NK-92 treated with Interleukin-12 subunit alpha and Interleukin-12 subunit beta, amount 100 ng/mL, for 24 hours (cell line): ENCODE measurements around the gene TFF3.
"Not testable (repeated sequence)": the region's sequence is repeated elsewhere in the genome, so short reads cannot be mapped to it uniquely, and the experiment has no call there.

ENCODE experiments used
- DNase-seq: peaks from one replicate; lab custom pipeline; 2025; lab: John Stamatoyannopoulos, UW

Gene TFF3

DNA sequence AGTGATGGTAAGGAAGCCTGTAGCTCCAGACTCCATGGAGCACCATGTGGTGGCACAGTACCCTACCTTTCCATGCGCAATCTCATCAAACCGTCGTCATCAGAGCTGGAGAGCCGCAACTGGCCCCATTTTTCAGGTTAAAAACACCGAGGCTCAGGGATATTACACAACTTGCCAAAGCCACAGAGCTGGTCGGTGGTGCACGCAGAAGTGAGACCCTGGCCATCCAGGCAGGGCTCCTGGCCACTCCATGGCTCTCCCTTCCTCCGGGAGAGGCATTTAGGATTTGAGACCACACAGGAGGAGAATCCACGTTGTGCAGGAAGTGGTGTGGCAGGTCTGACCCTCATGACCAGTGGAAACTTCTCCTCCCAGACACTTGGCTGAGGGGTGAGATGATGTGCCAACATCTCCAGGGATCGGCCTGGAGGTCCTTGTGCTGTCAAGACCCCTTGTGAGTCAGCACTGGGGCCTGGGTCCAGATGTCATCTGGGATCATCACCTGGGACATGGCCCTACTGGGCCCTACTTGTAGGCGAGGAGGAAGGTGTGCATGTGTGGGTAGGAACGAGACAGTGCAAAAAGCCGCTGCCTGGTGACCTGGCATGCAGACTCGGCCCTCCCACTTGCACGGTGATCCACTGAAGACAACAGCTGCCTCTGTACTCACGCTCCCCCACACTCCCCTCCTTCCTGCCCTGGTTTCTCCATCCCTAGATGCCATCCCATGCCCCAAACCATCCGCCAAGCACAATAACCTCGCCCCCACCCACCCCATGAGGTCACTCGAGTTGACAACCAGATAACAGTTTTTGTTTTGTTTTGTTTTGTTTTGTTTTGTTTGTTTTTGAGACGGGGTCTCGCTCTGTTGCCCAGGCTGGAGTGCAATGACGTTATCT, 10.4 kb downstream of the TFF3 start:
- no peak for DNase-seq

DNA sequence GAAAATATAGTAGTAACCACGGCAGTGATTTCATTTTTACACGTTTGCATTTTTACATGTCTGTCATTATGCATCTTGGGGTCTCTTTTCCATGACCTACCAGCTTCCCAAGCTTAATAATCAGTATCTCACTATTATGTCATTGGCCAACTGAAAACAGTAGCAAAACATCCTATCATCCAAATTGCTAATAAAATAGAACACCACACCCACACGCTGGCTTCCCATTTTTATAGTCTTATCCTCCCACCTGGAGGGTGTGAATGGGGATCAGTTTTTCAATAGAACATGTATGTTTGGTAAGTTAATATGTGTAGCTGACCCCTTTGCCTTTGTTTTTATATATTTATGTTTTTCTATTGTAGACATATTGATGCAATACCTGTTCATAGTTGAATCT, 11.8 kb downstream of the TFF3 start:
- DNase-seq = no peak

DNA sequence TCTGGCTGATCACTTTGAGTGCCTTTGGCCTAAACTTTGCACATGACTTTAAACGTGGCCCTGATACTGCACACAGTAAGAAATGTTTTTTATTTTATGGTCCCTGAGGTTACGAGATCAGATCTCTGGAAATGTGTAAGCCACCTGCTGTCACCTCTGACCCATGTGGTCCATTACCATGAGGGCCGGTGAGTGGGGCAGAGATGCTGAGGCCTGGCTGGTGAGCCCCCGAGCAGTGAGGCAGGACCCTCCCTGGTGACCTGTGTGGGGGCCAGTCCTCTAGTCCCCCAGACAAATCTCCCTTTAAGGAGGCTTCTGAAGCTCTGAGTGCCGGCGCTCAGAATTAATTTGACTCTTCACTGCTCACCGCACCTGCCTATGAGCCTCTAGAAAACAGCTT, 12.4 kb downstream of the TFF3 start:
- DNase-seq = no peak

DNA sequence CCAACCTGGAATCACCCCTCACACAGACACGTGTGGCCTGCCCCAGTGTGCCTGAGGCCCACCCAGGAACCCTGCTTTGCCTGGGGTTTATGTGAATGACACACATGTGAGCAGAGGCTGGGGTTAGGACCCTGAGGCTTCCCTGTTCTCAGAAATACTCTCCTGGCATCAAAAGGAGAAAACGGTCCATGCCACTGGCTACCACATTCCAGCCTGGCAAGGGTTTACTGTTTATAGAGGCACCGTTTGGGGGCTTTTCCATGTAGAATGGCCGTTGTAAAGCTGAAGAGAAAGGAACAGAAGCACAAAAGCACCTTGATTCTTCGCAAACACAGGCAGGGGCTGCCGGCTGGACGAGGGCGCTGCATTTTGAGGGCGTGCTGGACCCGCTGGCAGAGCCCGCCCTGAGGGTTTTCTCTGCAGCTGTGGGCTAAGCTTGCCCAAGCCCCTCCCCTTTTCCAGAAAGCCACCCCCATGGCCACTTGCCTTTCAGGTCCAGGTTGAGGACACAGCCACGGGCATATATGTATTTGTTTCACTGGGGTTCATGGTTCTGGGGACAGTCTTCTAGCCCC, 13.0 kb downstream of the TFF3 start:
- no peak for DNase-seq

DNA sequence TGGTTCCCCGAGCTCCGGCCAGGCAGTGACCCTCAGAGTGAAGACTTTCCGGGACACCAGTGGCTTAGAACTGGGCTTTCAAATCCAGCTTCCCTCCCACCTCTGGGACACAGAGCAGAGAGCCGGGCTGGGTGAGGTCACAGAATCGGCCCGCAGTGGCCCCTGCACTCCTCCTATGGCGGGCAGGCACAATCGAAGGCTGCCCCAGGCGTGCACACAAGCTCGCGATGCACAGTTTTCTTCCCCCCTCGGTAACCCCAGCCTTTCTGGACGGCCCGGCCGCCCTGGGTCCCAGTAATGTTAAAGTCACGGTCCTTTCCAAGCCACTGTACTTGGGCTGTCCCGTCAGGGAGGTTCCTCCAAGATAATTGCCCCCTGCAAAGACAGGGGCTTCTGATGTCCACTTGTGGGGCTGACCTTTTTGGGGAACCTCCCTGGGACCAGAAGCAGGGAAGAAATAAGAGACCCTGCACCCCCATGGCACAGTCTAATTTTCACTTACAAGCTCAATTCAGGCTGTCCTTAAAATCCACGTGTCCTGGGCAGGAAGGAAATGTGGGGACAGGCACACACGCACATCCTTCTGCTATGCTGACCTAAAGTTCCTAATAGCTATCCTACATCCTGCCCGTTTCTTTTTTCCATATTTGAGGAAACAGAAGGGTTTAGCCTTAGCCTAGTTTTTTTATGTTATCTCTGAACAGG, 13.7 kb downstream of the TFF3 start:
- DNase-seq = no peak

DNA sequence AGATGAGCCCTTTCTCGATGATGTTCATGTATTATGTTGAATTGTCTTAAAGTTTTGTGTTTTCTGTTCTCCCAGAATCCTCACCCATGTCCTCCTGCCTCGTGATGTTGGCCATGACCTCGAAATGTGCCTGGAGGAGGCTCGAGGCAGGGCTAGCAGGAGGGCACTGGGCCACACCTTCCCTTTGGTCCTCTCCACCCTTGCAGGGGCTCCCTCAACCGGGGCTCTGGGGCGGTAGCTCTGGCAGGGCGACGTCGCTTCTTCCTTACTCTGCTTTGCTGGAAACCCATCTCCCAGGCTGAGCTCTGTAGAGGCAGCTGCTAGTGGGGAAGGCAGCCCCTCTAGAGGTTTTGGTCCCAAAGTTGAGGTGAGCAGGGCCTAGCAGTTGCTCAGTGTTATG, 14.3 kb downstream of the TFF3 start:
- DNase-seq = no peak

DNA sequence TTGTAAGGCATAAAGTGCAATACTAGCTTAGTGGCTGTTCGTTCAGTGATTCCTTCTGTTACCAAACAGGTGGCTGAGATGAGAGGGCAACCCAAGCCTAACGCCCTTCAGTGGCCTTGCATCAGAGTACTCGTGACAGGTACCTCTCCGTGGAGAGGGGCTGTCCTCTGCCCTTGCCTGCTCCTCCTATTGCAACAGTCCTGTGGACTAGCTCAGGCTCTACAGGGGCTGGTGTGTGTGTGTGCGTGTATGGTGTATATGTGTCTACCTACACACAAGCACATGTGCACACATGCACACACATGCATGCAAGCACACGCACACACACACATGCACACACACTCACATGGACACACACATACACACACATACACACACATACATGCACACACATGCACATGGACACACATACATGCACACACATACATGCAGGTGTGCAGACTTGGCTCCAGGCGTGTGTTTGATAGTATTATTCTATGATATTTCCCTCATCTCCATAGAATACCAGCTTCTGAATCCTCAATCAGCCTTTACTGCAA, 15.1 kb downstream of the TFF3 start:
- DNase-seq = no peak

DNA sequence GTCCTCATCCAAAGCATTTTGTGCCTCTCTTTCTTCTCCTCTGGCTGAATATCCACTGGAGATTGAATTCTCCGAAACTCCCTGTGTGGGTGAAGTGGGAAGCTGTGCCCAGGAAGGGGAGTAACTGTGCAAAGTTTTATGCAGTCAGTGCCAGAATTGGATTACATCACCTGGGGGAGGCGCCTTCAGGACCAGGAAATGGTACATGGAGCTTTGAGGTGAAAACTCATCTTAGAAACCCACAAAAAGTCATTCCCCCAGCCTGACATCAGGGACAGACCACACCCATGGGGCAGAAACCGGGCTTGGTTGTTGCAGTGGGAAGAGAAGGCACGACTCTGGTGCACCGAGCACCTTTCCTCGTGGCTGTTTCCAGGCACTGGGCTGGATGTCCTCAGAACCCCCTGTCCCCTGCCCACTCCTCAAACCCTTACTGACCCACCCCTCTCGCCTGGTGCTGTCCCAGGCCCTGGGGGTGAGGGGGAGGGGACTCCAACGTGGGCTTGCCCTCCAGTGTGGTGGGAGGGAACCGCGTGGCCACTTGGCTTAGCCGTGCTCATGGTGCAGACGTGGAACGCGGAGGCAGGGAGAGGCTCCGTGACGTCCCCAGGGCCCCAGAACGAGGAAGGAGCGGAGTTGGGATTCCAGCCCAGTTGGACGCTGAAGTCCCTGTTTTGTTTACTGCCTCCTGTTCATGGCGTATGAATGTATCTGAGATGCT, 15.7 kb downstream of the TFF3 start:
- no peak for DNase-seq

DNA sequence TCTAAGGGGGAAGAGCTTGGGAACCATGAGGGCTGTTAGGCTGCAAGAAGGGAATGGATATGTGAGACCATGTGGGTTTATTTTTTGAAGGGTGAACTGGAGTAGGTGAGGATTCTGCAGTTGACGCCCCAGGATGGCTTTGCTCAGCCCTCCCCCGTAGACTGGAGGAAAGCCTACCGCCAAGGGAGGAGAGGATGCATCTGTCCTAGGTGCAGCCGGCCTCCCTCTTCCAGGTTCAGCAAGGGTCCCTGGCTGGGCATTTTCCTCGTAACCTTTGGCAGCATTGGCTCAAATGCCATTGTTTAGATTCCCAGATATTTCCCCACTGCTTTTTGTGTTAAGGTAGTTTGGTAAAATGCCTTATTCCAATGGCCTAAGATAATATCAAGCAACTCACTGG, 16.6 kb downstream of the TFF3 start:
- no peak for DNase-seq

DNA sequence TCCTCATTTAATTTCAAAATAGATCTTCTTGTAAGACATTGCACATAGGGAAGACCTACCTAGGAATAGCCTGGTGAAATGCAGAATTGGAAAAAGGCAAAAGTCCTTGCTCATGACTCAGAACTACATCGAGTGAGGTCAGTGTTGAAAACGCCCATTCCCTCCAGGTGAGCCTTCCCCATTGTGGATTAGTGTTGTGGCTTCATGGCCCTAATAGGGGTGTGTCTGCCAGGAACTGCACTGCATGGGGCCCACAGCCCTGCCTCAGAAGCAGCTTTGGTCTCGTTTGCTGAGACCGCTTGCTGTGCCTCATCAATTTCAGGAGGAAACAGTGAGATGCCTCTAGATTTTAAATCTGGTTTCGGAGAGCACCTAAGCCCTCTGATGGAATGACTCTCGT, 17.0 kb downstream of the TFF3 start:
- DNase-seq = no peak

DNA sequence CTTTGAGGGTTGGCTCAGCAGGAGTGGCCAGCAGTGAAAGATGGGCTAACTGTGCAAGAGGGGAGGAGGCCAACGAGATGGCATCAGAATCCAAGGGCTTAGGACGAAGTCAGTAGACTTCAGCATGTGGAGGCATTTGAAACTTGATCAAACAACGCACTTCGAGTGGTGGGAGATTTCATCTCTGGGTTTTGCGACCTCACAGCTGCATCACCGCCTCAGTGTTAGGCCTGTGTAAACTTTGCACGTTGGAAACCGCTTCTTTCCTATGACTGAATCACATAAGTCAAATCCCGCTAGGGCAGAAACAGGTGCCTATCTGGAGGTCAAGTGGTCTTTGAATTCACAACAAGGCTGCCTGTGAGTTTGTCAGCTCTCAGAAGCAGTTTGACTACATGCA, 17.8 kb downstream of the TFF3 start:
- no peak for DNase-seq

DNA sequence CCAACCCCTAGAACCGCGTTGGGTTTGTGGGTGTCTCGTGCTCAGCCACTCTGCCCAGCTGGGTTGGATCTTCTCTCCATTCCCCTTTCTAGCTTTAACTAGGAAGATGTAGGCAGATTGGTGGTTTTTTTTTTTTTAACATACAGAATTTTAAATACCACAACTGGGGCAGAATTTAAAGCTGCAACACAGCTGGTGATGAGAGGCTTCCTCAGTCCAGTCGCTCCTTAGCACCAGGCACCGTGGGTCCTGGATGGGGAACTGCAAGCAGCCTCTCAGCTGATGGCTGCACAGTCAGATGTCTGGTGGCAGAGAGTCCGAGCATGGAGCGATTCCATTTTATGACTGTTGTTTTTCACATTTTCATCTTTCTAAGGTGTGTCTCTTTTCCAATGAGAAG, 18.7 kb downstream of the TFF3 start:
- no peak for DNase-seq

DNA sequence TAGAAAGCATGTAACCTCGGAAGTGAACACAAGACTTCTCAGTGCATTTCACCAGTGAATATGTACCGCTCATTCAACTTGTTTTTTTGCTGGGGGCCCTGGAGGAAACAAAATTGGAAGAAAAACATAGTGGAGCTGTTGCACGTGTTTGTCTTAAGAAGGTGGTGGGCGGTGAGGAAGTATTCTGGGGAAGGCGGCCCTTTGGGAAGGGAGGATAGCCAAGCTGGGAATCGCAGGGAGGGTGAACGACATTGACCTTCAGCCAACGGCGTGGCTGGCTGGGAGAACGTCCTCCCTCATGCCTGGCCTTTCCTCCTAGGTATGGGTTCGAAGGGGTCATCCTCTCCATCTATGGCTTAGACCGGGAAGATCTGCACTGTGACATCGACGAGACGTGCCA, 19.4 kb downstream of the TFF3 start:
- DNase-seq = no peak

DNA sequence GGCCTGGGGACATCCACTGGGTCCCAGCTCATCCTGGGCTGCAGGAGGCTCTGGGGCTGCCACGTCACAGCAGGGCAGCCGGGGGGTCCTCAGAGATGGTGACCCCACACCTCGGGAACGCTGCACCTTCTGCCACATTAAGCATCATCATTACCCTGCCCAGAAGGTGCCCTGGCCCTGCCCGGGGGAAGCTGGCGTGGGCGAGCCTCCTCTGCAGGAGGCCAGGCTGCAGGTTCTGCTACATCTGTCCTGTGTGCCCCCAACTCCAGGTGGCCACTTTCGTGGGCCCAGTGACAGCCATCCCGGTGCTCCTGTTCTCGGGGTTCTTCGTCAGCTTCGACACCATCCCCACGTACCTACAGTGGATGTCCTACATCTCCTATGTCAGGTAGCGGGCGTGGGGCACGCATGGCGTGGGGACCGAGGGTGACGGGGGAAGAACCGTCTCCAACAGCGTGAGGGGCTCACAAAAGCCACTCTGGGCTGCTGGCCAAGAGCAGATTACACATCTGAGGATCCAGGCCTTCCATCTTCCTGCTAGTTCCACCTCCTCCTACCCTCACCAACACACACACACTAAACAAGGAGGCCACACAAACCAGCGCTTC, 20.8 kb downstream of the TFF3 start:
- no peak for DNase-seq

DNA sequence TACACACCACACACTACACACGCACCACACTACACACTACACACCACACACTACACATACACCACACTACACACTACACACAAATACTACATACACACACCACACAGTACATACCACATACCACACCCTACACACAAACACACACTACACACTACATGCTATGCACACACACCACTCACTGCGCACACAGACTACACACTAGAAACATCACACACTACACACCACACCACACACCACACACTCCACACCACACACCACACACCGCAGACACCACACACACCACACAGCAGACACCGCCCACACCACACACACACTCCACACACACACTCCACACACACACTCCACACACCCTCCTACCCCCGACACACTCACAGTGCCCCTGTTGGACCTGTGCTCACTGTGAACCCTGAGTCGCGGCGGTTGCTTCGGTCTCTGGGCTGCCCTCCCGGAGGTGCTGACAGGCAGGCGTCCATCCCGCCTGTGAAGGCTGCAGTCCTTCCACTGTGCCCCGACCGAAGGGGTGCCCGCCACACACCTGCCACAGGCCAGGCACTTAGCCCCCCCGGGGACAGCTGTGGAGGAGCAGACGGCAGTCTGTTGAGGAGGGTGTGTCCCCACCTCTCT, 21.4 kb downstream of the TFF3 start:
- DNase-seq = no peak

DNA sequence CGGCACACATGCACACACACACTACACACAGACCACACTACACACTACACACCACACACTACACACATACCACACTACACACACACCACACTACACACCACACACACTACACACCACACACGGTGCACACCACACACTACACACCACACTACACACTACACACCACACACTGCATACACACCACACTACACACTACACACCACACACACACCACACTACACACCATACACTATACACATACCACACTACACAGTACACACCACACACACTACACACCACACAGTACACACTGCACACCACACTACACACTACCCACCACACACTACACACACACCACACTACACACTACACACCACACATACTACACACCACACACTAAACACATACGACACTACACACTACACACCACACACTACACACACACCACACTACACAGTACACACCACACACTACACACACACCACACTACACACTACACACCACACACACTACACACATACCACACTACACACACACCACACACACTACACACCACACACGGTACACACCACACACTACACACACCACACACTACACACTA, 22.6 kb downstream of the TFF3 start:
- not testable (repeated sequence) for DNase-seq

DNA sequence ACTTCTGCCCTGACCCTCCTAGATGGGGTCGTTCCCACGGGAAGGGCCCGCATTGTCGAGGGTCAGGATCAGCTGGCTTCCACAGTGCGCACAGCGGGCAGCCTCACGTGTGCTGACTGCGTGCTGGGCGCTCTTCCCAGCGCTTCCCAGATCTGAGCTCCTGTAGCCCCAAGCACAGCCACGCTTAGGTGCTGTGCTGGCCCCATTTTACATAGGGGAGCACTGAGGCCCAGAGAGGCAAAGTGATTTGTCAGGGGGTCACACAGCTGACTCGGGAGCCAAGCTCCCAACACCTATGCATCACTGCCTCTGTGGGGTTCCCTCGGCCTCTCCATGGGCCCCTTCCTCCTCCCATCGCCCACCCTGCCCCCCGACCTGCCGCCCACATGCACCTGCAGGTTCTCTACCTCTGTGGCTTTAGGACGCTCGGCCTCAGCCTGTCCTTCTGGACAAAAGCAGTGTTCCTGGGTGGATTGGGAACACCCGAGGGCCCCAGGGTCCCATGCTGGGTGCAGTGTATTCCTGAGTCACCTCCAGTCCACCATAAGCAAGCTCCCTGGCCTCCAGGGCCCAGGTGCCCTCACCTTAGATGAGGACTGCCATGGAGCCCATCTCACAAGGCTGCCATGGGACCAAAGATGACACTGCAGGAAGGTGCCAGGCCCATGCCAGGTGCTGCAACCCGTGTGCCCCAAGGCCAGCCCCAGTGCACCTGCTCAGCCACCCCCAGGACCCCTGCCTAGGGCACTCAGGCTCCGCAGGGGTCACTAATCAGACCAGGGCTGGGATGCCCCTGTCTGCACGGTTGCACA, 23.3 kb downstream of the TFF3 start:
- DNase-seq = no peak

DNA sequence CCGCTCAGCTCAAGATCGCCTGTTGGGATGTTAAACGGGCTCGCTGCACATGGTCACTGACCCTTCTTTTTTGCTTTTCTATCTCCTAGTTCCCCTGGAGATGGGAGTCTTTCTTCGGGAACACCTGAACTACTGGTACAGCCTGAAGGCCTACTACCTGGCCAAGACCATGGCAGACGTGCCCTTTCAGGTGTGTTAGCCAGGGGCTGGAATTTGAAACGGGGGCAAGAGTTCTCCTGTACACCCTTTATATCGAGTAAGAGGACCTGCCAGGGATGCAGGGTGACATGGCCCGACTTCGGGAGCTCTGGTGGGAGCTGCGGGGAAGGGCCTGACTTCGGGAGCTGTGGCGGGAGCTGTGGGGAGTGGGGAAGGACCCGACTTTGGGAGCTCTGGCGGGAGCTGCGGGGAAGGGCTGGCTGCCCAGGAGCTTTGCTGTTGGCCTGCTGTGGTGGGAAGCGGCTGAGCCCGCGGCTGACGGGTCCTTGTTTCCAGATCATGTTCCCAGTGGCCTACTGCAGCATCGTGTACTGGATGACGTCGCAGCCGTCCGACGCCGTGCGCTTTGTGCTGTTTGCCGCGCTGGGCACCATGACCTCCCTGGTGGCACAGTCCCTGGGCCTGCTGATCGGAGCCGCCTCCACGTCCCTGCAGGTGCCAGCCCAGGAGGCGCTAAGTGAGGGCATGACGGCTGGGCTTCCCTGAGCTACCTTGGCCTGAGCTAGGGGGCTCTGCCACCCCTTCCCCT, 24.0 kb downstream of the TFF3 start:
- no peak for DNase-seq

DNA sequence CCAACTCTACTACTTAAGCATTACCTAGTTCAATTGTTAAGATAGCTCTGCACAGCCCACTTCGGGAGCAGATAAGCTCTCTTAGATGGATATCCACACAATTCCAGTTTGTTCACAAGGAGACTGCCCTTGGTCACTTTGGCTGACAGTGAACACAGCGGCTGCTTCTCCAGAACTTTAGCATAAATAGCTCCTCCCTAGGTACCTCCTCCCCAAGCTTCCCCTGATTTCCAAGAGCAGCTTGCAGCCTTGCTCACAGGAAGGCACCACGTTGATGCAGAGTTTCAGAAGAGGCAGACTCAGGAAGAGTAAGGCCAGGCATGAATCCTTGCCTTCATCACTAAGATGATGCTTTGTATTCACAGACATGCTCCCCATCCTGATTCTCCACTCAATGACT, 24.7 kb downstream of the TFF3 start:
- no peak for DNase-seq
